ENCODE measurements around the gene HS3ST5.

Gene HS3ST5

DNA sequence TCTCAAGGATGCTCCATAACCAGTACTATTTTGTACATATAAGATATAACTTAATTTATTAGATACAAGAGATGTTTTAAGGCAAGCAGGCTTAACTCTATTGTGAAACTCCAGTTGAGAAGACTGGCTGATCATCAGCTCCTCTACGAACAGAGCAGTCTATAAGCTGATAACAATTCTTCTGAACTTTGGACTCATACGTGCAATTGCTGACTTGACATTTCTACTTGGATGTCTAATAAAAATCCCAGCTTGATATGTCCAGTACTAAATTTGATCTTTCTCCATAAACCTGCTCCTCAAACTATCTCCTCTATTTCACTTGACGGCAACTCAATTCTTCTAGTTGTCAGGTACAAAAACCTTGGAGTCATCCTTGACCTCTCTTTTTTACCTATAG, 141.9 kb downstream of the HS3ST5 start:
- DNase-seq (ENCODE audit: low spot score in 2 of 2) (no peak), ATAC-seq (replicated peaks; ENCODE audit: extremely low read depth, poor library complexity, severe bottlenecking) (no peak)
- no peak overlapping the region for H3K4me3 Mint-ChIP-seq

GRCh38 chr6:114195631-114196403, 147.0 kb downstream of the HS3ST5 start:
- H3K27me3 Mint-ChIP-seq, result no peaks in the 10 kb centered on the region
- ATAC-seq (replicated peaks; ENCODE audit: extremely low read depth, poor library complexity, severe bottlenecking), result no peak
- H3K36me3 Mint-ChIP-seq (ENCODE audit: insufficient read depth), result no peaks in the 10 kb centered on the region
- no peak overlapping the region for H3K4me3 Mint-ChIP-seq
- H3K9me3 Mint-ChIP-seq, result no peaks in the 10 kb centered on the region
- no peaks in the 10 kb centered on the region for H3K4me1 Mint-ChIP-seq
- DNase-seq (ENCODE audit: low spot score in 2 of 2), result no peak
- H3K27ac Mint-ChIP-seq (ENCODE audit: low read depth), result no peak overlapping the region

More for the DNA sequence above, 141.9 kb downstream of the HS3ST5 start:
- Mint-ChIP-seq H3K27ac (ENCODE audit: low read depth) (no peak overlapping the region), H3K9me3 (no peaks in the 10 kb centered on the region), H3K4me1 (no peaks in the 10 kb centered on the region), H3K36me3 (ENCODE audit: insufficient read depth) (no peaks in the 10 kb centered on the region), H3K27me3 (no peaks in the 10 kb centered on the region)

DNA sequence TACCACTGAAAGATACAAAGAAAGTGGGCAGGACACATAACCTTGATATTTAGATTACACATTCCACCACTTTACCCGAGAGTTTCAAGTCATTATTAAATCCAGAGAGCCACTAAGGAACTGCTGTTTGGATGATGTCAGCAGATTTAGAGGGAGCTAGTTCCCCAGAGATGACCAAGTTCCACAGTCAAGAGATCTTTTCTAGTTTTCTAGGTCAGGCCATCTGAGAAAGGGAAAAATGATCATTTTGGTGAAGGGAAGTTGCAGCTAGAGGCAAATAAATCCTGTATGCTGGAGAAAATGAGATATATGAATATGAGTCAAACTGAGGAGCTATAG, 147.8 kb downstream of the HS3ST5 start:
- ATAC-seq (replicated peaks; ENCODE audit: extremely low read depth, poor library complexity, severe bottlenecking) (no peak), DNase-seq (ENCODE audit: low spot score in 2 of 2) (no peak)
- Mint-ChIP-seq H3K36me3 (ENCODE audit: insufficient read depth) (no peaks in the 10 kb centered on the region), H3K27ac (ENCODE audit: low read depth) (no peak overlapping the region), H3K4me3 (no peak overlapping the region), H3K4me1 (no peaks in the 10 kb centered on the region), H3K27me3 (no peaks in the 10 kb centered on the region), H3K9me3 (no peaks in the 10 kb centered on the region)

DNA sequence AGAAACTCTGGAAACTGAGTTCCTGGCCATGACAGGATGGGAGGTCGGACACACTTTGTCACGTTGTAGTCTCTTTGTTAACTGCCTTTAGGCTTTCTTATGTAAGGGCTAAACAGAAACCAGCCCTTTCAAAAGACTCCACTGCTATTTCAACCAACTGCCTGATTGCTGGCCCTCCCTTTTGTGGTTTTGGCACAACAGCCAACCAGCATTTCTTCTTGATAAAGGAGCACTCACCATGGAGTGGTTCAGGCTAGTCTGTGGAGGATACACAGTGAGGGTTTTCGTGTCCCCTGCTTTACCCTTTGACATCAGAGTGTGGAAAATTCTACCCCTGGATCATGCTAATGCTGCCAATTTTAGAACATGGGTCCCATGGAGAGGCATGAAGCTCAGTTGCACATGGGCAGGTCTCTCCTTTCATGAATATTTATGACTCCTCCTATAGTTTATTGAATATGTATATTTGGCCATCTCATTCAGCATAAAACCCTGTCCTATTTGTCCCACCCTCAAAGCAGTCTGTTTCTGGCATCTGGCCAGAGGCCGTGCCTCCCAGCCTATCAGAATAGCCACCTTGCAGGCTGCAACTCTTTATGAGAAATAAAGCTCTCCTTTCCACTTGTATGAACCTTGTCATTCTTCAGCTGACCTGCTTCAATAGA, 148.3 kb downstream of the HS3ST5 start:
- Mint-ChIP-seq H3K27me3 (no peaks in the 10 kb centered on the region), H3K4me1 (no peaks in the 10 kb centered on the region), H3K4me3 (no peak overlapping the region), H3K9me3 (no peaks in the 10 kb centered on the region), H3K36me3 (ENCODE audit: insufficient read depth) (no peaks in the 10 kb centered on the region), H3K27ac (ENCODE audit: low read depth) (no peak overlapping the region)
- no peak for ATAC-seq (replicated peaks; ENCODE audit: extremely low read depth, poor library complexity, severe bottlenecking)
- no peak for DNase-seq (ENCODE audit: low spot score in 2 of 2)

GRCh38 chr6:114187563-114187962, 155.3 kb downstream of the HS3ST5 start:
- no peak overlapping the region for H3K4me3 Mint-ChIP-seq
- H3K9me3 Mint-ChIP-seq, result no peaks in the 10 kb centered on the region
- ATAC-seq (replicated peaks; ENCODE audit: extremely low read depth, poor library complexity, severe bottlenecking) (no peak), DNase-seq (ENCODE audit: low spot score in 2 of 2) (no peak)
- H3K4me1 Mint-ChIP-seq, result no peaks in the 10 kb centered on the region
- H3K27ac Mint-ChIP-seq (ENCODE audit: low read depth), result no peak overlapping the region
- H3K36me3 Mint-ChIP-seq (ENCODE audit: insufficient read depth), result no peaks in the 10 kb centered on the region
- H3K27me3 Mint-ChIP-seq, result no peaks in the 10 kb centered on the region

DNA sequence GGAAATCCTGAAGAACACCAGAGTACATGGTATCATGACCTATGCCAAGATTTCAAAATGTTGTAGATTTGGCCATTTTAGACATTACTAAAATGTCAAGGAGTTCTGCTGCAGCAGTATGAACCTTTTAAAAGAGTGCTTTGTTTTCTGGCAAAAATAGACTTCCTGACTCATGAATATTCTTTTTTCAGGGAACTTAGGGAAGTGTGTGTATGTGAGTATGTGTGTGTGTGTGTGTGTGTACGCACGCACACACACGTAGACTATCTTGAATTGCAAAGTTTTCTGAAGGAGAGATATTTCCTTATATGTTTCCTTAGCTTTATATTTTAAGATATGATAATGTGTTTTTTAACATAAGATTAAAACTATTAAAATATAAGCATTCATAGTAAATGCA, 161.2 kb downstream of the HS3ST5 start:
- DNase-seq (ENCODE audit: low spot score in 2 of 2), result no peak
- no peaks in the 10 kb centered on the region for H3K36me3 Mint-ChIP-seq (ENCODE audit: insufficient read depth)
- ATAC-seq (replicated peaks; ENCODE audit: extremely low read depth, poor library complexity, severe bottlenecking), result no peak
- no peak overlapping the region for H3K4me3 Mint-ChIP-seq
- H3K27ac Mint-ChIP-seq (ENCODE audit: low read depth), result no peak overlapping the region
- H3K9me3 Mint-ChIP-seq, result no peaks in the 10 kb centered on the region
- H3K27me3 Mint-ChIP-seq, result no peaks in the 10 kb centered on the region
- no peaks in the 10 kb centered on the region for H3K4me1 Mint-ChIP-seq

GRCh38 chr6:114179411-114179810, 163.4 kb downstream of the HS3ST5 start:
- Mint-ChIP-seq H3K36me3 (ENCODE audit: insufficient read depth) (no peaks in the 10 kb centered on the region), H3K9me3 (no peaks in the 10 kb centered on the region), H3K27ac (ENCODE audit: low read depth) (no peak overlapping the region), H3K4me3 (no peak overlapping the region), H3K27me3 (peaks cover 2% of the 10 kb centered on the region), H3K4me1 (no peaks in the 10 kb centered on the region)
- no peak for DNase-seq (ENCODE audit: low spot score in 2 of 2)
- no peak for ATAC-seq (replicated peaks; ENCODE audit: extremely low read depth, poor library complexity, severe bottlenecking)

DNA sequence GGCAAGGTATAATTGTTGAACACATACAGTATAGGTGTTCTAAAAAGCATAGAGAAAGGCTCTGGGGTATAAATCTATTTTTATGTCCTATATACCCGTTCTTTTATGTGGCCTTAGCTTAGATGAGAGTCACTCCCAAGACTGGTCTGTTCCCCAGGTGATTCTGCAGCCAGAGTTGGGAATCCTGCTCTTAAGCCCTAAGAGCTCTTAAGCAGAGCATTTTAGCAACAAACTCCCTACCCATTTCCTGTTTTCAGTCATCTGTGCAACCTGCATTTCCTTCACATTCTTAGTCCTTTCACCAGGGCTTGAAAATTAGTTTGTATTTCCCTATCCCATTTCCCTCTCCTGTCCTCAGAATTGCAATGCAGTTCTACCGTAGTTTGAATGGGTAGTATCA, 166.1 kb downstream of the HS3ST5 start:
- H3K4me1 Mint-ChIP-seq, result no peaks in the 10 kb centered on the region
- no peak for ATAC-seq (replicated peaks; ENCODE audit: extremely low read depth, poor library complexity, severe bottlenecking)

DNA sequence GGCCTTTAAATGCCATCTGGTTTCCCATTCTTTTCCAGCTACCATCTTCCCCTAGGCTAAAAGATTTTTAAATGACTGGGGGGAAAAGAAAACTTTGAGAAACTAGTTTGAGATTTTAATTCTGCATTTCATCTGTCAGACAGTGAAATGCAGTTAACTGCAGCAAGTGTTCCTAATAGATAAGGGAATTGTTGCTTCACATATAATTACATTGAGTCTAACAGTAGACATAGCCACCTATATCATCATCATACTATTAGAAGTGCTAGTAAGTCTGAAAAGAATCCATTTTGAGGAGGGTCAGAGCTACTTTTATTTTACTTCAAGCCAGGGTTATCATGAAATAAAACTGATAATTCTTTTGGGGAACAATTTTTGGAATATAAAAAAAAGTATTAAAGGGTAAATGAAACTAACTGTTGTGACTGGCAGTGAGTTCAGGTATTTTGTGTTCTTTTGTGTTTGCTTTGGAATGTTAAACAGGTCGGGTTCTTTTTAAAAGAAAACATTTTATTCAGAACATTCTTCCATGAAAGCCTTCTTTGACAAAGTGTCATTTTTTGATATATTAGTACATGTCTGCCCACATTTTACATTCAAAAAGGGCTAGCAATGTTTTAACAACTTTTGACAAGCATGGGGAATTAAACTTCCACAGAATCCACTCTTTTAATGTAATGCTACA, 170.1 kb downstream of the HS3ST5 start:
- H3K9me3 Mint-ChIP-seq, result peaks cover 1% of the 10 kb centered on the region
- no peak for ATAC-seq (replicated peaks; ENCODE audit: extremely low read depth, poor library complexity, severe bottlenecking)

More for the DNA sequence above, 166.1 kb downstream of the HS3ST5 start:
- peaks cover 10% of the 10 kb centered on the region for H3K27me3 Mint-ChIP-seq
- no peak overlapping the region for H3K27ac Mint-ChIP-seq (ENCODE audit: low read depth)
- no peaks in the 10 kb centered on the region for H3K36me3 Mint-ChIP-seq (ENCODE audit: insufficient read depth)
- H3K9me3 Mint-ChIP-seq, result no peaks in the 10 kb centered on the region
- no peak for DNase-seq (ENCODE audit: low spot score in 2 of 2)
- H3K4me3 Mint-ChIP-seq, result no peak overlapping the region

DNA sequence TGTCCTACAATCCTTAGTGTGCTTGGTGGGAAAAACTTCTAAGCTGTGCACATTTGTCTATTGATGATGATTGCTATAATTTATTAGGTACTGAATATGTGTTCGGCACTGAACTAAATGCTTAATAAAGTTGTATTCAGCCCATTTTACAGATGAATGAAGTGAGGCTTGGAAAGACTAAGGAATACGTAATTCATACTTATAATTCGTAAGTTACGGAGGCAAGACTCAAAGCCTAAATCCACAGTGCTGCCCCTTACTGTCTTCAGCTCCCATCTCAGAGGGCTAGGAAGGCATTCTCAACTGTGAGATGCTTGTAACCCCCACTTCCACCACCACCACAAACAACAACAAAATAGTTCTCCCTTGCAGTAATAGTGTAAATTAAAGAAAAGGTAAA, 171.3 kb downstream of the HS3ST5 start:
- no peak for ATAC-seq (replicated peaks; ENCODE audit: extremely low read depth, poor library complexity, severe bottlenecking)
- Mint-ChIP-seq H3K4me1 (no peaks in the 10 kb centered on the region), H3K9me3 (peaks cover 5% of the 10 kb centered on the region), H3K27me3 (peaks cover 20% of the 10 kb centered on the region), H3K36me3 (ENCODE audit: insufficient read depth) (no peaks in the 10 kb centered on the region), H3K27ac (ENCODE audit: low read depth) (no peak overlapping the region), H3K4me3 (no peak overlapping the region)
- DNase-seq (ENCODE audit: low spot score in 2 of 2), result no peak

More for the DNA sequence above, 170.1 kb downstream of the HS3ST5 start:
- Mint-ChIP-seq H3K27me3 (peaks cover 14% of the 10 kb centered on the region), H3K4me3 (no peak overlapping the region), H3K36me3 (ENCODE audit: insufficient read depth) (no peaks in the 10 kb centered on the region), H3K4me1 (no peaks in the 10 kb centered on the region), H3K27ac (ENCODE audit: low read depth) (no peak overlapping the region)
- no peak for DNase-seq (ENCODE audit: low spot score in 2 of 2)

GRCh38 chr6:114170958-114171387, 171.8 kb downstream of the HS3ST5 start:
- ATAC-seq (replicated peaks; ENCODE audit: extremely low read depth, poor library complexity, severe bottlenecking), result no peak
- Mint-ChIP-seq H3K27me3 (peaks cover 20% of the 10 kb centered on the region), H3K27ac (ENCODE audit: low read depth) (no peak overlapping the region), H3K4me3 (no peak overlapping the region), H3K36me3 (ENCODE audit: insufficient read depth) (no peaks in the 10 kb centered on the region), H3K9me3 (peaks cover 5% of the 10 kb centered on the region), H3K4me1 (no peaks in the 10 kb centered on the region)
- DNase-seq (ENCODE audit: low spot score in 2 of 2), result no peak

DNA sequence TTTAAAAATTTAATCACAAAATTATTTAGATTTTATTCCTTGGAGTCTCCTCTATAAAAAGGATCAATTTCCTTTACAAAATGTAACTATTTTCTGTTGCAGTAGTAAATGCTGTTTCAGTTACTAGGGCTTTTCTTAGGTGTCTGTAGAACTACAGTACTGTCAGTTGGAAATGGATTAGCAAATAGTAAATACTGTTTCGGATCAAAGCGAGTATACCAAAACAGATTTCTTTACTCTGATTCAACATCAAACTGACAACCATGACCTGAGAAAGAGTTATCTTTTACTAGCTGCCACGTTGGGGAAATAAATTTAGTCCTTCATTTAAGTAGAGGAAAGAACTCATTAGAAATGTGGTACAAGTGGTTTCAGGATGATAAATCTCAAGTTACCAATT, 172.5 kb downstream of the HS3ST5 start:
- no peak for ATAC-seq (replicated peaks; ENCODE audit: extremely low read depth, poor library complexity, severe bottlenecking)
- DNase-seq (ENCODE audit: low spot score in 2 of 2), result no peak
- H3K9me3 Mint-ChIP-seq, result peaks cover 5% of the 10 kb centered on the region
- no peak overlapping the region for H3K27ac Mint-ChIP-seq (ENCODE audit: low read depth)
- no peaks in the 10 kb centered on the region for H3K4me1 Mint-ChIP-seq
- no peaks in the 10 kb centered on the region for H3K36me3 Mint-ChIP-seq (ENCODE audit: insufficient read depth)
- peaks cover 20% of the 10 kb centered on the region for H3K27me3 Mint-ChIP-seq
- H3K4me3 Mint-ChIP-seq, result no peak overlapping the region

- H3K4me1 Mint-ChIP-seq, result no peaks in the 10 kb centered on the region
- no peaks in the 10 kb centered on the region for H3K36me3 Mint-ChIP-seq (ENCODE audit: insufficient read depth)
- H3K27me3 Mint-ChIP-seq, result peaks cover 20% of the 10 kb centered on the region
- no peak overlapping the region for H3K27ac Mint-ChIP-seq (ENCODE audit: low read depth)
- no peak overlapping the region for H3K4me3 Mint-ChIP-seq
- DNase-seq (ENCODE audit: low spot score in 2 of 2) (no peak), ATAC-seq (replicated peaks; ENCODE audit: extremely low read depth, poor library complexity, severe bottlenecking) (no peak)
- peaks cover 5% of the 10 kb centered on the region for H3K9me3 Mint-ChIP-seq
Observed at GRCh38 chr6:114169763-114170162, 173.1 kb downstream of the HS3ST5 start.

Data from central memory CD8-positive, alpha-beta T cell (primary cell).